SK-N-SH treated with all-trans-retinoic acid at 6 μM for 48 hours (cell line): ENCODE results near the gene ZNG1F.
A peak's percentile ranks its signal among the peaks of the same experiment; 100 is the strongest.
"Not testable (repeated sequence)": the region's sequence is repeated elsewhere in the genome, so short reads cannot be mapped to it uniquely, and the experiment has no call there.

Source experiments
- ATAC-seq: fragments of 200-7000 bp; cut with Tn5 transposase; 3 replicates; pipeline ENCODE4 v1.9.1; 2020; ENCODE audit warnings: mild to moderate bottlenecking, moderate library complexity

The ZNG1F gene

DNA sequence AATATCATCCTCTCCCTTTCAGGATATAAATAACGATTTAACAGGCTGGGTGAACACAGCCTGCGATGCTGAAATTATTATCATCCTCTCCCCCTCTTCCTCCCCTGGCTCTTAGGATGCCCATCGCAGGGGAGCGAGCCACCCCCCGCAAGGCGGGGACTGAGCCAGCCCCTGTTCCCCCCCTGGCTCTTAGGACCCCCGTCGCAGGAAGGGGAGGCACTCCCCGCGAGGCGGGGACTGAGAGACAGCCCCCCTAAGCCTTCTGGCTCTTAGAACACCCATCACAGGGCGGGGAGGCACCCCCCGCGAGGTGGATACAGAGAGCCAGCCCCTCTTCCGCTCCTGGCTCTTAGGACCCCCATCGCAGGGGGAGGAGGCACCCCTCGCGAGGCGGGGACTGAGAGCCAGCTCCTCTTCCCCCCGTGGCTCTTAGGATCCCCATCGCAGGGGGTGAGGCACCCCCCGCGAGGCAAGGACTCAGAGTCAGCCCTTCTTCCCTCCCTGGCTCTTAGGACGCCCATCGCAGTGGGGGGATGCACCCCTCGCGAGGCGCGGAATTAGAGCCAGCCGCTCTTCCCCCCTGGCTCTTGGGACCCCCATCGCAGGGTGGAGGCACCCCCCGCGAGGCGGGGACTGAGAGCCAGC is 82.5 kb downstream of the ZNG1F start:
- ATAC-seq: peak; percentile 14; the same call in 1 of the 3 replicates

DNA sequence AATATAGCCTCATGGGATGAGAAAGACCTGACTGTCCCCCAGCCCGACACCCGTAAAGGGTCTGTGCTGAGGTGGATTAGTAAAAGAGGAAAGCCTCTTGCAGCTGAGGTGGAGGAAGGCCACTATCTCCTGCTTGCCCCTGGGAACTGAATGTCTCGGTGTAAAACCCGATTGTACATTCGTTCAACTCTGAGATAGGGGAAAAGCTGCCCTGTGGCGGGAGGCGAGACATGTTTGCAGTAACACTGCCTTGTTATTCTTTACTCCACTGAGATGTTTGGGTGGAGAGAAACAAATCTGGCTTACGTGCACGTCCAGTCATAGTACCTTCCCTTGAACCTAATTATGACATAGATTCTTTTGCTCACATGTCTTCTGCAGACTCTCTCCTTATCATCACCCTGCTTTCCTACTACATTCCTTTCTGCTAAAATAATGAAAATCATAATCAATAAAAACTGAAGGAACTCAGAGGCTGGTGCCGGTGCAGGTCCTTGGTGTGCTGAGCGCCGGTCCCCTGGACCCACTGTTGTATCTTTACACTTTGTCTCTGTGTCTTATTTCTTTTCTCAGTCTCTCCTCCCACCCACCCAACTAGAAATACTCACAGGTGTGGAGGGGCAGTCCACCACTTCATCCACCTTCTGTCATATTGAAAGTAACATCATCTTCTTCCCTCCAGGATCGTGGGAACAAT is 83.4 kb downstream of the ZNG1F start:
- peak; percentile 24; the same call in 1 of the 3 replicates for ATAC-seq

DNA sequence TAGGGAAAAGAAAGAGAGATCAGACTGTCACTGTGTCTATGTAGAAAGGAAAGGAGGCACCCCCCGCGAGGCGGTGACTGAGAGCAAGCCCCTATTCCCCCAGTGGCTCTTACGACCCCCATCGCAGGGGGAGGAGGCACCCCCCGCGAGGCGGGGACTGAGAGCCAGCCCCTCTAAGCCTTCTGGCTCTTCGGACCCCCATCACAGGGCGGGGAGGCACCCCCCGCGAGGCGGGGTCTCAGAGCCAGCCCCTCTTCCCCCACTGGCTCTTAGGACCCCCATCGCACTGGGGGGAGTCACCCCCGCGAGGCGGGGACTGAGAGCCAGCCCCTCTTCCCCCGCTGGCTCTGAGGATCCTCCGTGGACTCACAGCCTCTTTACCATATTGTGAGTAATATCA is 84.6 kb downstream of the ZNG1F start:
- not testable (repeated sequence) for ATAC-seq

DNA sequence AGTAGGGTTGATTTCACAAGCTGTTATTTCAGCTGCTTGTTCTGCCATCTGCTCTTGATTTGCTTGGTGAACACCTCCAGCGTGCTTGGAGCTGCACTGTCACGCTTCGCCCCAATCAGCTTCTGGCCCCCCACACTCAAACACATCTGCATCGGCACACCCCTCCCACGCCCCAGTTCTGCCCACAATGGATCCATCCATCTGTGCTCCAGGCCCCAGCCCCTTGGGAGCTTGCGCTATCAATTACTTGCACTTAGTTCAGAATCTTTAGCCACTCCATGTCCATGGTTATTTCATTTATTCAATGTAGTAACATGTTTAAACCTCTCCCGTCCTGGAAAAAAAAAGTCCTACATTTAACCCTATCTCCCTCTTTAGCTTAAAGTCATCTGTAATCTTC is 88.6 kb downstream of the ZNG1F start:
- not testable (repeated sequence) for ATAC-seq

- ATAC-seq: not testable (repeated sequence)
These were observed 90.4 kb downstream of the ZNG1F start for GRCh38 chr9:41098759-41099158.

- peak; percentile 23; the same call in 2 of the 3 replicates for ATAC-seq
These were observed 94.1 kb downstream of the ZNG1F start for GRCh38 chr9:41095060-41095459.

GRCh38 chr9:41094010-41094773 is 94.9 kb downstream of the ZNG1F start:
- ATAC-seq: peak; percentile 71

DNA sequence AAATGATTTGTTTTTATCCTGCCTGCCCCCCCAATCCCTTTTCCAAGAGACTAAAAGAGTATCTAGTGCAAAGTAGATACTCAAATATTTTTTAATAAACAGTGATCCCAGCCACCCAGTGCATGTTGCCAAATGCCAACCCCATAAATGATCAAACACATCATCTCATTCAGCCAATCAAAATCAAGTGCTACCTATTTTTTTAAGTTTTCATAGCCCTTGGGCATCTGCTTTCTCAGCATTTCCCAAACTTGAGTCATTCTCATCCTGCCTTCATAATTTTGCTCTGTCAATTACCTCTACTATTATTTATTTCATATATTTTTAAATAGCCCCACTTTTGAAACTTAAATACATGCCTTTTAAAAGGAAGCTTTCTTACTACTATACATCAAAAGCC is 98.2 kb downstream of the ZNG1F start:
- ATAC-seq: not testable (repeated sequence)

DNA sequence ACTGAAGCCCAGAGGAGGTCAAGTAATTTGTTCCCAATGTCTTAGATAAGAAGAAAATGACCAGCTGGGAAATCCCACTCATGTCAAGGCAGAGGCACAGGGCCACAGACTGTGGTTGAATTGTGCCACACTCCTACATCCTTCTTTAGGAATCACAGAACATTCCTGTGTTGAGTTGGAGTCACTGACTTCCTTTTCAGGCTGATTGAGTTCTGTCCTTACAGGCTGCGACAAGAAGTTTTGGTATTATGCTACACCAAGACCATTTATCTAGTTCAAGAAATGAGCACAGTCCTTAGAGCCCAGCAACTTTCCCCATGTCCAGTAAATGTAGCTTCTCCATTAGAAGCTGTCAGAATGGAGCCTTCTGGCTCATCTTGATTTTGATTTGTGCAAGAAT is 98.7 kb downstream of the ZNG1F start:
- not testable (repeated sequence) for ATAC-seq

GRCh38 chr9:41088450-41089059 is 100.6 kb downstream of the ZNG1F start:
- ATAC-seq: peak; percentile 96

- ATAC-seq: peak; percentile 53
These were observed 101.2 kb downstream of the ZNG1F start for GRCh38 chr9:41087929-41088328.

GRCh38 chr9:41087157-41087780 is 101.8 kb downstream of the ZNG1F start:
- not testable (repeated sequence) for ATAC-seq

GRCh38 chr9:41086685-41087084 is 102.4 kb downstream of the ZNG1F start:
- not testable (repeated sequence) for ATAC-seq

DNA sequence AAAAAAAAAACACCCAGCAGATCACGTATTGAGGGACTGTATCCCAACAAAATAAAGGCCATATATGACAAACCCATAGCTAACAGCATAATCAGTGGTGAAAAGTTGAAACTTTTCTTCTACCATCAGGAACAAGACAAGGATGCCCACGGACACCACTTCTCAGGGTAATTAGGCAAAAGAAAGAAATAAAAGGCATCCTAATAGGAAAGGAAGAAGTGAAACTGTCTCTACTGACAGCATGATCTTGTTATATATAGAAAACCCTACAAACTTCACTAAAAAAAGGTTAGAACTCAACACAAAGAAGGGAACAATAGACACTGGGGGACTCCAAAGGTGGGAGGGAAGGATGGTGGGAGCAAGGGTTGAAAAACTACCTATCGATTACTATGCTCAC is 102.9 kb downstream of the ZNG1F start:
- ATAC-seq: not testable (repeated sequence)

GRCh38 chr9:41082358-41082757 is 106.8 kb downstream of the ZNG1F start:
- ATAC-seq: not testable (repeated sequence)
